SW 1271 (cell line): Measurements from ENCODE around the gene EFCAB7.

ENCODE experiments used
- DNase-seq, 2 experiments: peaks; one replicate each; lab custom pipeline; 2025; lab: John Stamatoyannopoulos, UW

Gene EFCAB7

DNA sequence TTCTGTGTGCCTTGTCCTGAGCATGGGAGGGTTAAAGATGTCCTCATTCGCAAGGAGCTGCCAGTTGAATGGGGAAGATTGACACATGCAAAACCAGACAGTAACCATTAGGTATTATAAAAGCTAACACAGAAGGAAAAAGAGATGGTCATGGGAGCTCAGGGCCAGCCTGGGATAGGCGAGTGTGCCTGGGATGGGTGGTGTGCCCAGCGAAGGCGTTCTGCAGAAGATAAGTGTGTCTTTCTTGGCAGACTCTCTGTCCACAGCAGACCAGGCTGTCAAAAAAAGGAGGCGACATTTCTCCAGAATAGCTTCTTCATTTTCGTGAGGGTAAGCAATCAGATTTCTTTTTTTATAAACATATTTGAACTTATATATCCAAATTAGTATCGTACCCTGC lies 84.0 kb downstream of the EFCAB7 start:
- no peak for DNase-seq

DNA sequence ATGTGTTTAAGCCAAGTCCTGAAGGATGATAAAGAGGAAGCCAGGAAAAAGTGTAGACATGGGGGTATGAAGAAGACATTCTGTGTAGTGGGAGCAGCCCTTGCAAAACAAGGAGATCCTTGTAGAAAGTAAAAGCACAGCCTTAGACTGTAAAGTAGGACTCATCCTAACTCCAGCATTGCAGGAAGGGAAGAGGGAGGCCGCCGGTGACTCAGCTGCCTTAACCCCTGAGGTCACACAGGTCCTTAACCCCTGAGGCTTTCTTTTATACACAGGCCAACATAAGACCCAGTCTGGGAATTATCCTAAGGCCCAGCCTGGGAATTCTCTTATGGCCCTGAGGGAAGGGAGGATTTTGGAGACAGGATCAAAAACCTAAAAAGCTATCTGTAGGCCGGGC lies 87.9 kb downstream of the EFCAB7 start:
- DNase-seq: no peak

DNA sequence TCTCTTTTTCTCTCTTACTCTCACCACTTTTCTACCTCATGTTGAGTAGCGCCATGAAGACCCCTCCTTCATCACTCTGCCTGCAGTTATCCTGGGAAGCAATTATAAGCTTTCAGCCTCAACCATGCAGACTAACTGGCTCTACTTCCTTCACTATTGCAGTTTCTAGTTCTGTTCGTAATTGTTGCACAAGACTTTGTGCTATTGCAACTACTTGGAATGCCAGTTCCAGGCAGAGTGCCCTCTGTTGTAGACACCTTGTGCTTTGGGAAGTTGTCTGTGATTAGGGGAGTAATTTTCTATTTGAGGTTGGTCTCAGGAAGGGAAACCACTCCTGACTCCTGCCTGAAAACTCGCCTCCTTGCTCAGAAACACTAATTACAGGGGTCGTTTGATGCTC lies 89.2 kb downstream of the EFCAB7 start:
- DNase-seq: no peak

DNA sequence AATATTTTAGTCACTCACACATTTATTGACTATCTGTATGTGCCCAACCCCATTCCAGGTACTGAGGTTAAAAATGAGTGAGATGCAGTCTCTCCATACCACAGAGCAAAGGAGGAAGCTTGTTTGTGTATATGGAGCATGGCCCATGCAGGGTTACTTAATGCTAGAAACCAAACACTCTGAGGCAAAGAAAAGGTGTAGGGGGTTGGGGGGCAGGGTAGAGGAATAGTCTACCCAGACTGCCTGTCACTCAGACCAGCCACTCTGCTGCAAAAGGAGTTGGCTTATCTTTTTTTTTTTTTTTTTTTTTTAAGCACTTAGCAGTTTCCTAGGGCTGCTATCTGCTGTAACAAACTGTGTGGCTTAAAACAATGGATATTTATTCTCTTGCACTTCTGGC lies 89.6 kb downstream of the EFCAB7 start:
- no peak for DNase-seq

DNA sequence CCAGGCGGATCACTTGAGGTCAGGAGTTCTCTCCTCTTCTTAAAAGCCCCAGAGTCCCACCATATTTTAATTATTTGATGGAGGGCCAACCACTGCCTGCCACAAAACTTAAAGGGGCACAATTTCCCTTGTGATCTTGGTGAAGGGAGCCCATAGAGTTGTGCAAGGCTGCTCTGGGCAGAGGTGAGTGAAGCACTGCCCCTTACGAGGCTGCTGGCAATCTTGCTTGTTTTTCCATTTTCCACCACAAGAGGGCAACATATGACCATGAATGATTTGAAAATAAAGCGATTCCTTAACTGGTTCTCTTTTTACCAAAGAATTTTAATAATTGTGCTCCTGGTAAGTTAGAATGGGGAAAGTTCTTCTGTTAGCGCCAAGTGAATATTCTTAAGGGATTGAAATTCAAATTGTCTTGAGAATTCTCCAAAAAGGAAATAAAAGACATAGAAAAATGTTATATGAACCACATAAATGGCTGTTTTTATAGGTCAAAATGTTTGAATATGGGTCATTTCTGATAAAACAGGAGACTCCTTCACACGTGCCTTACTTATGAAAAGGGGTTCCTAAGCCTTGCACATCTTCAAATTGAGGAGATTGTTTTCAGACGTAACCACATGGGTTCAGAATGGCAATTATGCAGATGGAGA lies 92.6 kb downstream of the EFCAB7 start:
- DNase-seq: peak in 1 of 2 experiments; percentile 31

DNA sequence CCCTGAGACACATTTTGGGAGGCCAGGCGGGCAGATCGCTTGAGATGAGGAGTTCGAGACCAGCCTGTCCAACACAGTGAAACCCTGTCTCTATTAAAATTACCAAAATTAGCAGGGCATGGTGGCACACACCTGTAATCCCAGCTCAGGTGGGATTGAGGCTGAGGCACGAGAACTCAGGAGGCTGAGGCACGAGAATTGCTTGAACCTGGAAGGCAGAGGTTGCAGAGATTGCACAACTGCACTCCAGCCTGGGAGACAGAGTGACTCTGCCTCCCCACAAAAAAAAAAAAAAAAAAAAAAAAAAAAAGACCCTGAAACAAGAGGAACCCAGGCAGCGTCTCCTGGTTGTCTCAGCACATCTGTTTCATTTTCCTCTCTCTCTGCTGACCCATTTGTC lies 94.1 kb downstream of the EFCAB7 start:
- DNase-seq: no peak

DNA sequence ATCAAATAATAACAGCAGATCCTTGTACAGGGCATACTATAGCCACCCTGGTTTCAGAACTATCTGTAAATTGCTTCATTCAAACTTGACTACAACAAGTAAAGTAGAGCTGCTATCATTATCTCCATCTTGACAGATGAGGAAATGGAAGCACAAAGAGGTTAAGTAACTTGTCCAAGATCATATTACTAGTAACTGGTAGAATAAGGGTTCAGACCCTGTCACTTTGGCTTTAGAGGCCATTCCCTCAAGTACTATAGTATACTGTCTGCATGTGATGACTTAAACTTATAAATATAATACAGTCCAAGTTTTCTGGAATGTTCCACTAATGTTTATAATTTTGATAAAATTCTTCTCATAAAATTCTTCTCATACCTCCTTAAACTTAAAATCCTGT lies 94.7 kb downstream of the EFCAB7 start:
- DNase-seq: no peak

DNA sequence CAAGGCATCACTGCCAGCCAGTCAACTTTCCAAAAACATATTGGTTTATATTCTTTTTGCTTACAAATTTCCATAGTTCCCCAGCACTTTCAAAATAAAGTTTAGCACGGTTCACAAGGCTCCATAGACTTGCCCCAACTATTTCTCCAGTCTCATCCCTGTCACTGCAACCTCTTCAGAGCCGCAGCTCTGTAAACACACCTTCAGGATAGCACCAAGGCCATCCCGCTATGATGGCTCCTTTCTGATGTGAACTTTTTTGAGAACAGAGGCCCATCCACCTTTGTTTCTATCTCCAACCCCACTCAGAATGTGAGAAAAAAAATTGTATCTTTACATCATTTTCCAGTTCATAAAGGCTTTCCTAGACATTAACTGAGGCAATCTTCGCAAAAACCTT lies 96.2 kb downstream of the EFCAB7 start:
- DNase-seq: no peak

DNA sequence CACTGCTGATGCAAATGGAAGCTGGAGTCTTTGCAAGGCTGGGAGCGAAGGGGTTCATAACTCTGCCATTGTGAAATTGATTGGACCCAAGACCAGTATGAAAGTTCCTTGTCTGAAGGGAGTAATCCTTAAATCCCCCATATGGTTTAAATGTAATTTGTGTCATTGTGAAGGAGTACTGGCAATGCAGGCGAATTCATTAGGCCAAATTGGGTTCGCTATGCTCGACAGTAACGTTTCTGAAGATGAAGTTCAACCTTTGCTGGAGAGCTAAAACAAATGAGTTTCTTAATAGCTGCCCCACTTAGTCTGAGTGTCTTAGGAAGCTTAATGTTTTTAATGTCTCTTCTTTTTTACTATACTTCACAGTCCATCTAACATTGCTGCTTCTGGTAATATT lies 97.3 kb downstream of the EFCAB7 start:
- no peak for DNase-seq

DNA sequence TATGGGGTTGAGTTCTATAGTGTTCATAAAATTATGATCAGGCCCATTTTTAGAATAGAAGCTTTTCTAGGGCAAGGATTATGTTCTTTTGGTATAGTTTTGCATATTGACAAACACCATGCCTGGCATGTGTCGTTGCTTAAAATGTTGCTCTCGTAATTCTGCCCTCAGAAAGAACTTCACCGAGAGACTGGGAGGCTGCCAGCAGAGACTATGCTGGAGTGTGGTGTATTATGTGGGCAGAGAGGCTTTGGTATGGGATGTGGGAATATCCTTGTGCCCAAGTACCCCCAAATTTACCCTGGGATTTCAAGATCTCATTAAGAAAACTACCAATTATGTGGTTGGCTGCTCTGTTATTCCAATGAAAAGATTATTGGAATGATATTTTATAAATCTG lies 97.8 kb downstream of the EFCAB7 start:
- no peak for DNase-seq

DNA sequence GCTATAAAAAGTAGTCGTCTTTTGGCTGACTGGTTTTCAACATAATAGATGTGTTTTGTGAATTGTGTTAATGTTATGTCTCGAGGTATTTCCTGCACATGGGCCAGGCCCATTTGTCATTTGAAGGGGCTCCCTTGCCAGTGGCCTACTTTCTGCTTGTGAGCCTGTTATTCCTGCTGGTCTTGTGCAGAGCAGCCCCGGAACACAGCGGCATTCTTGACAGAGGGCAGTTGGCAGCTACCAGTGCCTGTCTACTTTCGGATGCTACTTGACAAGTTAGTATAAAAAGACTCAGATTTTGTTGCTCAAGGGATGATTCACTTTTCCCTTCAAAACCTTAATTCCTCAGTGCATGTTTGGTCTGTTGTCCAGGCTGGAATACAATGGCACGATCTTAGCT lies 98.4 kb downstream of the EFCAB7 start:
- DNase-seq: no peak
